Liver (tissue), 9 donors: ENCODE measurements around the gene CTNNBL1. TPM values are rescaled to one million over a fixed set of nuclear protein-coding genes. Genes with fewer than 3 reads are reported as not detected.

Experiments used
- DNase-seq: peaks from one replicate; pipeline ENCODE4 v3.0.0-alpha.2; 2017; ENCODE audit warnings: low spot score
- H3K27ac ChIP-seq, 2 donors: one replicate each; pipeline ENCODE4 v1.7.0; 2013; ENCODE audit warnings: inconsistent platforms in 2 of 2, low read length in 2 of 2, control low read depth in 1 of 2, low read depth in 1 of 2, mild to moderate bottlenecking in 1 of 2
- H3K27me3 ChIP-seq, 4 donors: one replicate each; pipeline versions ENCODE4 v1.6.1 to v1.7.0; 2013; ENCODE audit warnings: low read length in 3 of 4, inconsistent platforms in 1 of 4, mild to moderate bottlenecking in 1 of 4, moderate library complexity in 1 of 4; ENCODE audit not compliant: control insufficient read depth in 4 of 4, insufficient read depth in 4 of 4
- H3K36me3 ChIP-seq, 4 donors: one replicate each; pipeline versions ENCODE4 v1.6.1 to v1.7.0; 2013; ENCODE audit warnings: low read length in 3 of 4, mild to moderate bottlenecking in 3 of 4, low read depth in 1 of 4, moderate library complexity in 1 of 4; ENCODE audit not compliant: control insufficient read depth in 4 of 4, insufficient read depth in 3 of 4
- H3K4me1 ChIP-seq, 4 donors: one replicate each; pipeline versions ENCODE4 v1.6.1 to v1.7.0; 2013; ENCODE audit warnings: low read length in 3 of 4, mild to moderate bottlenecking in 3 of 4, moderate library complexity in 1 of 4; ENCODE audit not compliant: control insufficient read depth in 4 of 4, insufficient read depth in 4 of 4
- H3K4me3 ChIP-seq, 3 donors: one replicate each; pipeline versions ENCODE4 v1.6.1 to v1.7.0; 2013; ENCODE audit warnings: low read length in 3 of 3, control low read depth in 1 of 3, low read depth in 1 of 3, mild to moderate bottlenecking in 1 of 3
- H3K9ac ChIP-seq, 2 donors: one replicate each; pipeline ENCODE4 v1.7.0; 2013; ENCODE audit warnings: low read length in 2 of 2, mild to moderate bottlenecking in 2 of 2, moderate library complexity in 2 of 2, control low read depth in 1 of 2, low read depth in 1 of 2
- H3K9me3 ChIP-seq, 4 donors: one replicate each; pipeline versions ENCODE4 v1.6.1 to v1.7.0; 2013; ENCODE audit warnings: low read length in 3 of 4; ENCODE audit not compliant: control insufficient read depth in 4 of 4
- EGR1 ChIP-seq, 2 donors: IDR thresholded peaks; 2 replicates each; pipeline ENCODE4 v1.6.1; 2016 to 2018; ENCODE audit warnings: antibody characterized with exemption in 2 of 2, low read depth in 2 of 2
- FOXA1 ChIP-seq: IDR thresholded peaks from 2 replicates; pipeline ENCODE4 v1.6.1; 2016; ENCODE audit warnings: antibody characterized with exemption
- FOXA2 ChIP-seq: IDR thresholded peaks from 2 replicates; pipeline ENCODE4 v1.6.1; 2016; ENCODE audit warnings: antibody characterized with exemption
- GABPA ChIP-seq, 2 donors: IDR thresholded peaks in 1 of 2; conservative IDR thresholded peaks in 1 of 2; 2 replicates each; pipeline ENCODE4 v1.6.1; 2016; ENCODE audit warnings: antibody characterized with exemption in 2 of 2, mild to moderate bottlenecking in 1 of 2, moderate library complexity in 1 of 2
- HNF4A ChIP-seq, 2 donors: conservative IDR thresholded peaks; 2 replicates each; pipeline ENCODE4 v1.6.1; 2016; ENCODE audit warnings: antibody characterized with exemption in 2 of 2, mild to moderate bottlenecking in 2 of 2
- HNF4G ChIP-seq: IDR thresholded peaks from 2 replicates; pipeline ENCODE4 v1.6.1; 2016; ENCODE audit warnings: antibody characterized with exemption
- JUND ChIP-seq, 2 donors: IDR thresholded peaks; 2 replicates each; pipeline ENCODE4 v1.6.1; 2016; ENCODE audit warnings: antibody characterized with exemption in 2 of 2
- NR2F2 ChIP-seq: IDR thresholded peaks from 2 replicates; pipeline ENCODE4 v1.6.1; 2016; ENCODE audit warnings: antibody characterized with exemption
- RAD21 ChIP-seq, 2 donors: IDR thresholded peaks; 2 replicates each; pipeline ENCODE4 v1.6.1; 2016; ENCODE audit warnings: antibody characterized with exemption in 2 of 2, mild to moderate bottlenecking in 2 of 2
- REST ChIP-seq: IDR thresholded peaks from 2 replicates; pipeline ENCODE4 v1.6.1; 2016; ENCODE audit warnings: antibody characterized with exemption, mild to moderate bottlenecking
- RXRA ChIP-seq, 2 donors: IDR thresholded peaks; 2 replicates each; pipeline ENCODE4 v1.6.1; 2017 to 2018; ENCODE audit warnings: antibody characterized with exemption in 2 of 2, mild to moderate bottlenecking in 1 of 2
- SP1 ChIP-seq: IDR thresholded peaks from 2 replicates; pipeline ENCODE4 v1.6.1; 2018; ENCODE audit warnings: antibody characterized with exemption, mild to moderate bottlenecking
- TAF1 ChIP-seq: conservative IDR thresholded peaks from 2 replicates; pipeline ENCODE4 v1.6.1; 2016; ENCODE audit warnings: antibody characterized with exemption, mild to moderate bottlenecking
- YY1 ChIP-seq: IDR thresholded peaks from 2 replicates; pipeline ENCODE4 v1.6.1; 2016; ENCODE audit warnings: antibody characterized with exemption, mild to moderate bottlenecking
- ZBTB33 ChIP-seq: IDR thresholded peaks from 2 replicates; pipeline ENCODE4 v1.6.1; 2016; ENCODE audit warnings: antibody characterized with exemption
- WGBS: extraction: QIAGEN DNeasy Blood & Tissue Kit; methylation state at CpG from one replicate; pipeline ENCODE4 v1.1.7; 2013; 5-methylcytosine and 5-hydroxymethylcytosine counted together
- polyA plus RNA-seq, 2 donors: library from polyadenylated mRNA; stranded (reverse) in 1 of 2; unstranded in 1 of 2; fragments of 200-250 nt in 1 of 2; fragments of >200 nt in 1 of 2; fragmentation: Nextera tagmentation in 1 of 2; extraction: Ambion mirVana in 1 of 2; gene quantifications; one replicate each; pipeline versions ENCODE4 v1.2.1 to v1.2.3, GENCODE V29; 2013 to 2015
- total RNA-seq, 2 donors: library from RNA; depleted of rRNA; stranded (reverse); fragments of >200 nt; gene quantifications; one replicate each; pipeline ENCODE4 v1.2.3, GENCODE V29; 2014
- TF ChIP-seq, protein P1 (sequence below): IDR thresholded peaks from 2 replicates; pipeline ENCODE4 v1.6.1; 2016; ENCODE audit warnings: antibody characterized with exemption
- TF ChIP-seq, protein P2 (sequence below): fragments of 150-350 bp; IDR thresholded peaks from 2 replicates; pipeline ENCODE4 v1.5.1; 2017; ENCODE audit warnings: improper control_type of control experiment, low read depth, low read length; ENCODE audit not compliant: missing input control
- donor health status: healthy.
- donor health status: healthy.
- donor health status: healthy.
- donor health status: healthy.
- donor health status: healthy.

Gene CTNNBL1
- total and polyA plus RNA-seq, 4 donors, result 18.3 to 25.4 (median 20.3) TPM

DNA sequence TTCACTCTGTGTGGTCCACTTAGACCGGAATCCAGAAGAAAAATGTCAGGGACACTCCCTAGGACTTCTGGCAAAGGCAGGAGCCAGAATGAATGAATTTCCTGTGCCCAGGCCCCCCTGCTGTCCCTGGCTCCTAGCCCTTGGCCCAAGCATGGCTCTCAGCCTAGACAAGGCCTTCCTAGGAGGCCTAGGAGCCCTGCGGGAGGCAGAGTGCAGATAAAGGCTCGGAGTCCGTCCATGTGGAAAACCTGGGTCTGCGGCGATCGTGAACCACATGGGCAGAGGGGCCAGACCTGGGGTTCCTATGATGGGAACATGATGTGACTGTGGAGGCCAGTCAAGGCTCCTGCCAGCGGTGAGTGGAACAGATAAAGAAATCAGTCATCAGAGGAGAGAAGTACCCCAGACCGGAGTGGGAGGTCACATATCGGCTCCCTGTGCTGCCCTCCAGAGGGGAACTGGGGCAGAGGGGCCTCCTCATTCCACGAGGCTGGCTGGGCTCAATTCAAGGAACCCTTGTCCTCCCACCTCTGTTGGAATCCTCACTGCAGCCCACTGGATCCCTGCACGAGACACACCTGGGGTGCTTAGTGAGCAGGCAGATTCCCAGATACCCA is 203.2 kb downstream of the CTNNBL1 start:
- Histone ChIP-seq H3K4me1 (peaks cover 0 to 2% (median 0%) of the 10 kb centered on the region in 4 donors), H3K36me3 (no peaks in the 10 kb centered on the region), H3K4me3 (no peak overlapping the region), H3K9me3 (no peaks in the 10 kb centered on the region), H3K27me3 (peaks cover 0 to 1% (median 0%) of the 10 kb centered on the region in 4 donors), H3K9ac (no peak overlapping the region), H3K27ac (no peak overlapping the region)
- DNase-seq, result no peak
- no peak for TF ChIP-seq RXRA (IDR thresholded peaks at IDR 0.05)
- no peak for TF ChIP-seq NR2F2
- TF ChIP-seq ZBTB33, result no peak
- no peak for TF ChIP-seq HNF4G
- peak in 1 of 2 donors; percentile 20 for TF ChIP-seq RAD21 (IDR thresholded peaks at IDR 0.05)
- TF ChIP-seq SP1, result no peak
- no peak for TF ChIP-seq REST
- WGBS, result 77% methylated on average over 12 of the region's 12 CpGs

GRCh38 chr20:37898233-37899104 is 204.6 kb downstream of the CTNNBL1 start:
- DNase-seq, result no peak
- no peaks in the 10 kb centered on the region for H3K36me3 ChIP-seq
- no peak for TF ChIP-seq HNF4A (conservative IDR thresholded peaks at IDR 0.05)
- no peak for TF ChIP-seq YY1
- no peak for TF ChIP-seq FOXA1
- TF ChIP-seq, protein P1, sequence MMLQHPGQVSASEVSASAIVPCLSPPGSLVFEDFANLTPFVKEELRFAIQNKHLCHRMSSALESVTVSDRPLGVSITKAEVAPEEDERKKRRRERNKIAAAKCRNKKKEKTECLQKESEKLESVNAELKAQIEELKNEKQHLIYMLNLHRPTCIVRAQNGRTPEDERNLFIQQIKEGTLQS, result no peak
- no peak for TF ChIP-seq FOXA2
- no peak for TF ChIP-seq RAD21 (IDR thresholded peaks at IDR 0.05)
- TF ChIP-seq REST, result no peak
- no peak for TF ChIP-seq TAF1
- TF ChIP-seq, protein P2, sequence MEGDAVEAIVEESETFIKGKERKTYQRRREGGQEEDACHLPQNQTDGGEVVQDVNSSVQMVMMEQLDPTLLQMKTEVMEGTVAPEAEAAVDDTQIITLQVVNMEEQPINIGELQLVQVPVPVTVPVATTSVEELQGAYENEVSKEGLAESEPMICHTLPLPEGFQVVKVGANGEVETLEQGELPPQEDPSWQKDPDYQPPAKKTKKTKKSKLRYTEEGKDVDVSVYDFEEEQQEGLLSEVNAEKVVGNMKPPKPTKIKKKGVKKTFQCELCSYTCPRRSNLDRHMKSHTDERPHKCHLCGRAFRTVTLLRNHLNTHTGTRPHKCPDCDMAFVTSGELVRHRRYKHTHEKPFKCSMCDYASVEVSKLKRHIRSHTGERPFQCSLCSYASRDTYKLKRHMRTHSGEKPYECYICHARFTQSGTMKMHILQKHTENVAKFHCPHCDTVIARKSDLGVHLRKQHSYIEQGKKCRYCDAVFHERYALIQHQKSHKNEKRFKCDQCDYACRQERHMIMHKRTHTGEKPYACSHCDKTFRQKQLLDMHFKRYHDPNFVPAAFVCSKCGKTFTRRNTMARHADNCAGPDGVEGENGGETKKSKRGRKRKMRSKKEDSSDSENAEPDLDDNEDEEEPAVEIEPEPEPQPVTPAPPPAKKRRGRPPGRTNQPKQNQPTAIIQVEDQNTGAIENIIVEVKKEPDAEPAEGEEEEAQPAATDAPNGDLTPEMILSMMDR, result no peak
- no peak for TF ChIP-seq GABPA (IDR thresholded peaks at IDR 0.05 in 1 of 2, conservative IDR thresholded peaks at IDR 0.05 in 1 of 2)
- no peak for TF ChIP-seq RXRA (IDR thresholded peaks at IDR 0.05)
- no peak for TF ChIP-seq JUND (IDR thresholded peaks at IDR 0.05)
- no peak for TF ChIP-seq EGR1 (IDR thresholded peaks at IDR 0.05; ENCODE audit: low read depth in 2 of 2)
- no peak overlapping the region for H3K4me3 ChIP-seq
- no peak overlapping the region for H3K27ac ChIP-seq
- H3K27me3 ChIP-seq, result peaks cover 0 to 2% (median 0%) of the 10 kb centered on the region in 4 donors
- 72% methylated on average over 10 of the region's 10 CpGs for WGBS
- no peak overlapping the region for H3K9ac ChIP-seq
- H3K9me3 ChIP-seq, result no peaks in the 10 kb centered on the region
- peaks cover 3 to 8% (median 5%) of the 10 kb centered on the region in 4 donors for H3K4me1 ChIP-seq
